Neural progenitor cell (in vitro differentiated cells): ENCODE measurements around the gene TEPSIN. TPM values are rescaled to one million over a fixed set of nuclear protein-coding genes. Genes with fewer than 3 reads are reported as not detected.

Experiments
- DNase-seq: peaks from one replicate; pipeline ENCODE4 v3.0.0-alpha.2; 2016; ENCODE audit warnings: low spot score
- H2AFZ ChIP-seq: fragments of 200-600 bp; sonication (generic); replicated peaks from 2 replicates; pipeline ENCODE4 v1.6.1; 2016; ENCODE audit warnings: antibody characterized with exemption
- H3F3A ChIP-seq: fragments of 200-600 bp; sonication (generic); 2 replicates; pipeline ENCODE4 v1.6.1; 2016; ENCODE audit warnings: antibody characterized with exemption, low read depth
- H3K27ac ChIP-seq: fragments of 200-600 bp; sonication (generic); 2 replicates; pipeline ENCODE4 v1.5.1; 2016; ENCODE audit warnings: mild to moderate bottlenecking
- H3K27me3 ChIP-seq: fragments of 200-600 bp; sonication (generic); 2 replicates; pipeline ENCODE4 v1.6.1; 2016; ENCODE audit warnings: mild to moderate bottlenecking, moderate library complexity
- H3K36me3 ChIP-seq: fragments of 200-600 bp; sonication (generic); 2 replicates; pipeline ENCODE4 v1.5.1; 2016
- H3K4me1 ChIP-seq: fragments of 200-600 bp; sonication (generic); 2 replicates; pipeline ENCODE4 v1.6.1; 2016; ENCODE audit warnings: mixed run types
- H3K4me2 ChIP-seq: fragments of 200-600 bp; sonication (generic); 2 replicates; pipeline ENCODE4 v1.6.1; 2016
- H3K4me3 ChIP-seq: fragments of 200-600 bp; sonication (generic); 2 replicates; pipeline ENCODE4 v1.5.1; 2016
- H3K79me2 ChIP-seq: fragments of 200-600 bp; sonication (generic); 2 replicates; pipeline ENCODE4 v1.6.1; 2016; ENCODE audit warnings: low read depth
- H3K9ac ChIP-seq: fragments of 200-600 bp; sonication (generic); 2 replicates; pipeline ENCODE4 v1.6.1; 2016
- H3K9me3 ChIP-seq: fragments of 200-600 bp; sonication (generic); 2 replicates; pipeline ENCODE4 v1.5.1; 2016; ENCODE audit warnings: low read depth
- H4K20me1 ChIP-seq: fragments of 200-600 bp; sonication (generic); 2 replicates; pipeline ENCODE4 v1.6.1; 2016; ENCODE audit warnings: low read depth
- H3K27ac Mint-ChIP-seq: 3 replicates; pipeline ENCODE4 v1.8.0; 2021; ENCODE audit warnings: mixed read lengths
- H3K27me3 Mint-ChIP-seq: 2 replicates; pipeline ENCODE4 v1.8.0; 2022; ENCODE audit warnings: low read depth, mild to moderate bottlenecking, inconsistent platforms, moderate library complexity, mixed read lengths; ENCODE audit not compliant: insufficient read depth
- H3K36me3 Mint-ChIP-seq: 3 replicates; pipeline ENCODE4 v1.8.0; 2021; ENCODE audit warnings: mixed read lengths
- H3K4me1 Mint-ChIP-seq: 3 replicates; pipeline ENCODE4 v1.8.0; 2021; ENCODE audit warnings: mixed read lengths
- H3K4me3 Mint-ChIP-seq: 3 replicates; pipeline ENCODE4 v1.8.0; 2021; ENCODE audit warnings: mild to moderate bottlenecking, moderate library complexity, mixed read lengths
- H3K9me3 Mint-ChIP-seq: 3 replicates; pipeline ENCODE4 v1.8.0; 2020; ENCODE audit warnings: mixed read lengths
- EZH2 ChIP-seq: fragments of 200-600 bp; sonication (generic); IDR thresholded peaks from 2 replicates; pipeline ENCODE4 v1.6.1; 2017; ENCODE audit warnings: antibody characterized with exemption, mild to moderate bottlenecking, moderate library complexity
- EZH2phosphoT487 ChIP-seq: fragments of 200-600 bp; sonication (generic); IDR thresholded peaks from 2 replicates; pipeline ENCODE4 v1.6.1; 2017; ENCODE audit warnings: antibody characterized with exemption
- total RNA-seq: library from RNA; depleted of rRNA; stranded (reverse); fragments of >200 nt; gene quantifications from 2 replicates; pipeline ENCODE4 v1.2.3, GENCODE V29; 2015; ENCODE audit warnings: low replicate concordance
- TF ChIP-seq, protein P1 (sequence below): fragments of 200-600 bp; sonication (generic); IDR thresholded peaks from 2 replicates; pipeline ENCODE4 v1.5.1; 2017; ENCODE audit warnings: antibody characterized with exemption, mild to moderate bottlenecking

The TEPSIN gene
- total RNA-seq, 1 donor from 2014 or later, result 20.6 TPM

DNA sequence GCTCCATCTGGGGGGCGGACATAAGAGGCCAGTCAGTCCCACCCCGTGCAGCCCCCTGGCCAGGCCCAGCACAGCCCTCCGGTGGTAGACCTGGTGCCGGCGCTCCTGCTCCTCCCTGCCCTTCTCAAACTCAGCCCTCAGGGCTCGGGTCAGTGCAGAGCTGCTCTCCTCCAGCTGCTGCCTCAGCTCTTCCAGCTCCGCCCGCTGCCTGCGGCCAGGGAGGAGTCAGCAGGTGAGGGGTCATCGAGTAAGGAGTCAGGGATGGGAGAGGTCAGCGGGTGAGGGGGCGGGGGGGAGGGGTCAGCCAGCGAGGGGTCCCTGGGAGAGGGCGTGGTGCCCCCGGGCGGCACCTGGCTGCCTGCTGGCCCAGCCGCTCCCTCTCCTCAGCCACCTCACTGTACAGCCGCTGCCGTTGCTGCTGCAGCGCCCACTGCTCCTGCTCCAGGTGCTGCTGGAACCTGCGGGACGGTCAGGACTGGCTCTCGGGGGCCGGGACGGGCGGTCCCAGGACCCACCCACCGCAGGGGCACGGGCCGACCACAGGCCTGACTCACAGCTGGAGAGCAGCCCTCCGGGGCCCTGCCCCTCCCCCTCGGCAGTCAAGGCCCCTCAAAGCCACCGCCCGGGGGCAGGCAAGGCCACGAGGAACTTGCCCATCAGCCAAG, 46.3 kb downstream of the TEPSIN start:
- Histone ChIP-seq H3K27me3 (no peaks in the 10 kb centered on the region), H3F3A (no peaks in the 10 kb centered on the region), H2AFZ (no peak overlapping the region), H4K20me1 (no peaks in the 10 kb centered on the region), H3K9me3 (no peaks in the 10 kb centered on the region), H3K4me3 (no peak overlapping the region), H3K4me1 (no peaks in the 10 kb centered on the region), H3K4me2 (no peak overlapping the region), H3K27ac (no peak overlapping the region), H3K79me2 (no peaks in the 10 kb centered on the region), H3K36me3 (no peaks in the 10 kb centered on the region), H3K9ac (no peak overlapping the region)
- Mint-ChIP-seq H3K27me3 (no peaks in the 10 kb centered on the region), H3K9me3 (no peaks in the 10 kb centered on the region), H3K27ac (no peak overlapping the region), H3K36me3 (no peaks in the 10 kb centered on the region), H3K4me1 (no peaks in the 10 kb centered on the region), H3K4me3 (no peak overlapping the region)
- peak; percentile 16 for DNase-seq
- TF ChIP-seq, protein P1, sequence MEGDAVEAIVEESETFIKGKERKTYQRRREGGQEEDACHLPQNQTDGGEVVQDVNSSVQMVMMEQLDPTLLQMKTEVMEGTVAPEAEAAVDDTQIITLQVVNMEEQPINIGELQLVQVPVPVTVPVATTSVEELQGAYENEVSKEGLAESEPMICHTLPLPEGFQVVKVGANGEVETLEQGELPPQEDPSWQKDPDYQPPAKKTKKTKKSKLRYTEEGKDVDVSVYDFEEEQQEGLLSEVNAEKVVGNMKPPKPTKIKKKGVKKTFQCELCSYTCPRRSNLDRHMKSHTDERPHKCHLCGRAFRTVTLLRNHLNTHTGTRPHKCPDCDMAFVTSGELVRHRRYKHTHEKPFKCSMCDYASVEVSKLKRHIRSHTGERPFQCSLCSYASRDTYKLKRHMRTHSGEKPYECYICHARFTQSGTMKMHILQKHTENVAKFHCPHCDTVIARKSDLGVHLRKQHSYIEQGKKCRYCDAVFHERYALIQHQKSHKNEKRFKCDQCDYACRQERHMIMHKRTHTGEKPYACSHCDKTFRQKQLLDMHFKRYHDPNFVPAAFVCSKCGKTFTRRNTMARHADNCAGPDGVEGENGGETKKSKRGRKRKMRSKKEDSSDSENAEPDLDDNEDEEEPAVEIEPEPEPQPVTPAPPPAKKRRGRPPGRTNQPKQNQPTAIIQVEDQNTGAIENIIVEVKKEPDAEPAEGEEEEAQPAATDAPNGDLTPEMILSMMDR, result no peak
- TF ChIP-seq EZH2phosphoT487 (no peak), EZH2 (no peak)

- Mint-ChIP-seq H3K9me3 (no peaks in the 10 kb centered on the region), H3K4me1 (no peaks in the 10 kb centered on the region), H3K27ac (no peak overlapping the region), H3K4me3 (no peak overlapping the region), H3K27me3 (peaks cover 2% of the 10 kb centered on the region), H3K36me3 (no peaks in the 10 kb centered on the region)
- Histone ChIP-seq H2AFZ (no peak overlapping the region), H3K9ac (no peak overlapping the region), H3K36me3 (no peaks in the 10 kb centered on the region), H3K27me3 (no peaks in the 10 kb centered on the region), H3F3A (no peaks in the 10 kb centered on the region), H3K79me2 (no peaks in the 10 kb centered on the region), H3K4me3 (no peak overlapping the region), H3K9me3 (no peaks in the 10 kb centered on the region), H3K27ac (no peak overlapping the region), H3K4me2 (no peak overlapping the region), H3K4me1 (no peaks in the 10 kb centered on the region), H4K20me1 (no peaks in the 10 kb centered on the region)
- TF ChIP-seq, protein P1, result no peak
- TF ChIP-seq EZH2phosphoT487 (no peak), EZH2 (no peak)
- no peak for DNase-seq
These were observed 47.2 kb downstream of the TEPSIN start for GRCh38 chr17:81191646-81192045.

- H3K9me3 ChIP-seq, result no peaks in the 10 kb centered on the region
- no peak overlapping the region for H3K27ac Mint-ChIP-seq
- H3K9ac ChIP-seq, result no peak overlapping the region
- no peaks in the 10 kb centered on the region for H3K79me2 ChIP-seq
- peaks cover 7% of the 10 kb centered on the region for H3K27me3 Mint-ChIP-seq
- no peaks in the 10 kb centered on the region for H3K4me1 Mint-ChIP-seq
- H4K20me1 ChIP-seq, result no peaks in the 10 kb centered on the region
- no peak overlapping the region for H3K4me3 ChIP-seq
- no peak overlapping the region for H3K27ac ChIP-seq
- no peaks in the 10 kb centered on the region for H3K27me3 ChIP-seq
- no peaks in the 10 kb centered on the region for H3K36me3 ChIP-seq
- no peak for DNase-seq
- H3K4me2 ChIP-seq, result no peak overlapping the region
- H2AFZ ChIP-seq, result no peak overlapping the region
- TF ChIP-seq EZH2 (no peak), EZH2phosphoT487 (no peak)
- TF ChIP-seq, protein P1, result no peak
- no peaks in the 10 kb centered on the region for H3K9me3 Mint-ChIP-seq
- H3K36me3 Mint-ChIP-seq, result no peaks in the 10 kb centered on the region
- no peaks in the 10 kb centered on the region for H3K4me1 ChIP-seq
- H3F3A ChIP-seq, result no peaks in the 10 kb centered on the region
- no peak overlapping the region for H3K4me3 Mint-ChIP-seq
These were observed 47.7 kb downstream of the TEPSIN start for GRCh38 chr17:81191116-81191515.
